ENCODE results near the gene SLIT3. TPM values are rescaled to one million over a fixed set of nuclear protein-coding genes. Genes with fewer than 3 reads are reported as not detected.
A peak's percentile ranks its signal among the peaks of the same experiment; 100 is the strongest.

SLIT3 gene
- total and polyA plus RNA-seq, 2 experiments from 2014 or later = 58.4 to 96.7 TPM

DNA sequence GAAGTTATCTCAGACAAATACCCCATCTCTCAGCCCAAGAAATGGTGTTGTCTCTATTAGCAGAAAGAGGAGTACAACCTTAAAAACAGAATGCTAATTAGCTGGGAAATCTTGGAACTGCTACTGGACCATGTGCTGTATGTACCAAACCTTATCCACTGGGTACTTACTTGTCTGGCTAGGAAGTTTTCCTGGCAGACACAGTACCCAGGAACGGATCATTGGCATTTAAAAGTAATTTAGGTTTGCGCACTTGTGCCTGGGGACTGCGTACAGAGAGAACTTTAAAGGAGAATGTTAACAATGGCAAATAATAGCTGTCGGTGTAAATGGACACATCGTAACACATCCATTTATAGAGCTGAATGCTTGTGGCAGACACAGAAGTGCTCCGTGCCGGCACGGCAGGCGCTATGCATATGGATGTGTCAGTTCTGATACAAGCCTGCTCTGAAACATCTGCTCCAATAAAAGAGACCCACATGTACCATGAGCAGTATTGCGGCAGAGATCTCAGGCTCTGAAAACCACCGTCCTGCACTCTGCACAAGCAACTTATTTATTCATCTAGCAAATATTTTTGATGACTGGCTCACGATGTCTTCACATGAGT is 431.2 kb downstream of the SLIT3 start:
- H4K20me1 ChIP-seq (ENCODE audit: insufficient read depth, poor library complexity, severe bottlenecking) = no peaks in the 10 kb centered on the region

DNA sequence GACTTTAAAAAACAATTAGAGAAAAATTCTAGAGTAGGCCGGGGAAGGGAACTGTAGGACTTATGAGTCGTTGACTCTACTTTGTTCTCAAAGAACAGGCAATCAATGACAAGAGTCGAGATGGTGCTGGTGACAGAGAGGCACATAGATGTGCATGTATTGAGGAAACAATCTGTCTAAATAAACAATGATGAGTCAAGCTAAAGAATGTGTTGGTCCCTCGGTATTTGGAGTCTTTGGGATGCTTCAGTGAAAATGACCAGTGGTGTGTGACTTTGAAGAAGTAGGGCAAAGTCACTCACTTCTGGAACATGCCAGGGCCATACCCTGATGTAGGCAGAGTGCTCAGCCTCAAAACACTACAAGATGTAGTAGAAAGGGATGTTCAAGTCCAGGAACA is 433.7 kb downstream of the SLIT3 start:
- no peak for TF ChIP-seq EZH2phosphoT487 (IDR thresholded peaks at IDR 0.05; ENCODE audit: low read depth, severe bottlenecking, unreplicated experiment)
- no peak for TF ChIP-seq EZH2 (IDR thresholded peaks at IDR 0.05; ENCODE audit: borderline replicate concordance)
- TF ChIP-seq, protein P1, sequence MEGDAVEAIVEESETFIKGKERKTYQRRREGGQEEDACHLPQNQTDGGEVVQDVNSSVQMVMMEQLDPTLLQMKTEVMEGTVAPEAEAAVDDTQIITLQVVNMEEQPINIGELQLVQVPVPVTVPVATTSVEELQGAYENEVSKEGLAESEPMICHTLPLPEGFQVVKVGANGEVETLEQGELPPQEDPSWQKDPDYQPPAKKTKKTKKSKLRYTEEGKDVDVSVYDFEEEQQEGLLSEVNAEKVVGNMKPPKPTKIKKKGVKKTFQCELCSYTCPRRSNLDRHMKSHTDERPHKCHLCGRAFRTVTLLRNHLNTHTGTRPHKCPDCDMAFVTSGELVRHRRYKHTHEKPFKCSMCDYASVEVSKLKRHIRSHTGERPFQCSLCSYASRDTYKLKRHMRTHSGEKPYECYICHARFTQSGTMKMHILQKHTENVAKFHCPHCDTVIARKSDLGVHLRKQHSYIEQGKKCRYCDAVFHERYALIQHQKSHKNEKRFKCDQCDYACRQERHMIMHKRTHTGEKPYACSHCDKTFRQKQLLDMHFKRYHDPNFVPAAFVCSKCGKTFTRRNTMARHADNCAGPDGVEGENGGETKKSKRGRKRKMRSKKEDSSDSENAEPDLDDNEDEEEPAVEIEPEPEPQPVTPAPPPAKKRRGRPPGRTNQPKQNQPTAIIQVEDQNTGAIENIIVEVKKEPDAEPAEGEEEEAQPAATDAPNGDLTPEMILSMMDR (IDR thresholded peaks at IDR 0.05; ENCODE audit: poor library complexity) = no peak
- WGBS (ENCODE audit: low lambda C conversion rate, missing lambda C conversion rate) = 82% methylated on average over 4 of the region's 4 CpGs
- H3K9me2 ChIP-seq (replicated peaks; ENCODE audit: insufficient read depth) = no peaks in the 10 kb centered on the region
- no peak overlapping the region for H3K4me3 ChIP-seq
- H3K27ac ChIP-seq = no peak overlapping the region
- H3K4me1 ChIP-seq (ENCODE audit: insufficient read depth) = peaks cover 14% of the 10 kb centered on the region
- no peaks in the 10 kb centered on the region for H3K36me3 ChIP-seq (replicated peaks; ENCODE audit: insufficient read depth, low read depth)
- no peaks in the 10 kb centered on the region for H3K79me2 ChIP-seq
- H4K20me1 ChIP-seq (ENCODE audit: insufficient read depth, poor library complexity, severe bottlenecking) = no peaks in the 10 kb centered on the region
- no peak for DNase-seq (ENCODE audit: low spot score)
- H3K27me3 ChIP-seq = no peaks in the 10 kb centered on the region
- no peak overlapping the region for H2AFZ ChIP-seq
- no peaks in the 10 kb centered on the region for H3K9me3 ChIP-seq (ENCODE audit: low read depth)
- no peak overlapping the region for H3K4me2 ChIP-seq

More for the DNA sequence above, 431.2 kb downstream of the SLIT3 start:
- no peaks in the 10 kb centered on the region for H3K79me2 ChIP-seq
- peak overlapping the region; percentile 28 for H3K4me2 ChIP-seq
- H3K27ac ChIP-seq = peak overlapping the region; percentile 43
- no peak for DNase-seq (ENCODE audit: low spot score)
- WGBS (ENCODE audit: low lambda C conversion rate, missing lambda C conversion rate) = 42% methylated on average over 12 of the region's 12 CpGs
- no peak for TF ChIP-seq EZH2phosphoT487 (IDR thresholded peaks at IDR 0.05; ENCODE audit: low read depth, severe bottlenecking, unreplicated experiment)
- TF ChIP-seq, protein P1 (IDR thresholded peaks at IDR 0.05; ENCODE audit: poor library complexity) = no peak
- H3K4me3 ChIP-seq = no peak overlapping the region
- no peak overlapping the region for H2AFZ ChIP-seq
- no peaks in the 10 kb centered on the region for H3K9me2 ChIP-seq (replicated peaks; ENCODE audit: insufficient read depth)
- no peaks in the 10 kb centered on the region for H3K27me3 ChIP-seq
- H3K4me1 ChIP-seq (ENCODE audit: insufficient read depth) = peaks cover 14% of the 10 kb centered on the region
- no peaks in the 10 kb centered on the region for H3K36me3 ChIP-seq (replicated peaks; ENCODE audit: insufficient read depth, low read depth)
- no peaks in the 10 kb centered on the region for H3K9me3 ChIP-seq (ENCODE audit: low read depth)

DNA sequence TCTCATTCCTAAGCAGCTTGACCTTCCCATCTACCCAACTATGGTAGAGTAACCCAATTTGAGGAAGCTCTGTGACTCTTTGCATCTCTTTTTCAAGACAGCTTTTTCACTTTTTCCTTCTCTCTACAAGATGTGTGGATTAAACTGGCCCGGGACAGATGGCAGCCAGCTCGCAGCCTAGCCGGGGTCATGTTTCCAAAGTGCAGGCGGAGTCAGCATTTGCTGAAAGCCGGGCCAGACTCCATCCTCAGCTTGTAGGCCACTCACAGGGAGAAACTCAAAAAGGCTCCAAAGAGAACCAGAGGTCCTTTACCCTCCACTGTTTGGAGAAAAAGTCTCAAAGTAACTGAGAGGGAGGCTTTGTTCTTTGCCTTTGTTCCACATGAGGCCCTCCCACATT is 435.0 kb downstream of the SLIT3 start:
- no peaks in the 10 kb centered on the region for H3K27me3 ChIP-seq
- no peaks in the 10 kb centered on the region for H4K20me1 ChIP-seq (ENCODE audit: insufficient read depth, poor library complexity, severe bottlenecking)
- no peaks in the 10 kb centered on the region for H3K79me2 ChIP-seq
- H3K27ac ChIP-seq = no peak overlapping the region
- no peak overlapping the region for H2AFZ ChIP-seq
- H3K4me1 ChIP-seq (ENCODE audit: insufficient read depth) = peaks cover 14% of the 10 kb centered on the region
- TF ChIP-seq, protein P1 (IDR thresholded peaks at IDR 0.05; ENCODE audit: poor library complexity) = no peak
- no peak for TF ChIP-seq EZH2 (IDR thresholded peaks at IDR 0.05; ENCODE audit: borderline replicate concordance)
- no peak for TF ChIP-seq EZH2phosphoT487 (IDR thresholded peaks at IDR 0.05; ENCODE audit: low read depth, severe bottlenecking, unreplicated experiment)
- H3K4me2 ChIP-seq = no peak overlapping the region
- no peaks in the 10 kb centered on the region for H3K9me2 ChIP-seq (replicated peaks; ENCODE audit: insufficient read depth)
- 44% methylated on average over 5 of the region's 5 CpGs for WGBS (ENCODE audit: low lambda C conversion rate, missing lambda C conversion rate)
- no peak overlapping the region for H3K4me3 ChIP-seq
- DNase-seq (ENCODE audit: low spot score) = no peak
- H3K36me3 ChIP-seq (replicated peaks; ENCODE audit: insufficient read depth, low read depth) = no peaks in the 10 kb centered on the region
- no peaks in the 10 kb centered on the region for H3K9me3 ChIP-seq (ENCODE audit: low read depth)
